NCI-H146 treated with DMSO at 0.1 percent for 48 hours (cell line): ENCODE measurements around the gene PDE7B.
"Not testable (repeated sequence)": the region's sequence is repeated elsewhere in the genome, so short reads cannot be mapped to it uniquely, and the experiment has no call there.

Experiments used
- DNase-seq: peaks from one replicate; lab custom pipeline; 2025; ENCODE audit not compliant: unreplicated experiment; lab: John Stamatoyannopoulos, UW

The PDE7B gene

GRCh38 chr6:136139111-136139510 is 287.6 kb downstream of the PDE7B start:
- not testable (repeated sequence) for DNase-seq

GRCh38 chr6:136144251-136145023 is 292.9 kb downstream of the PDE7B start:
- no peak for DNase-seq

GRCh38 chr6:136146130-136146529 is 294.6 kb downstream of the PDE7B start:
- DNase-seq = no peak

GRCh38 chr6:136147342-136147741 is 295.8 kb downstream of the PDE7B start:
- DNase-seq = no peak

- no peak for DNase-seq
Measured at GRCh38 chr6:136148051-136148450, 296.6 kb downstream of the PDE7B start.

GRCh38 chr6:136148523-136148922 is 297.0 kb downstream of the PDE7B start:
- no peak for DNase-seq

GRCh38 chr6:136149311-136149710 is 297.8 kb downstream of the PDE7B start:
- DNase-seq = no peak

GRCh38 chr6:136150961-136151360 is 299.5 kb downstream of the PDE7B start:
- no peak for DNase-seq

GRCh38 chr6:136153707-136154375 is 302.3 kb downstream of the PDE7B start:
- no peak for DNase-seq

GRCh38 chr6:136155191-136155590 is 303.7 kb downstream of the PDE7B start:
- DNase-seq = no peak

GRCh38 chr6:136157743-136158142 is 306.2 kb downstream of the PDE7B start:
- no peak for DNase-seq

- no peak for DNase-seq
Measured at GRCh38 chr6:136158387-136158821, 306.9 kb downstream of the PDE7B start.

- no peak for DNase-seq
Measured at GRCh38 chr6:136158971-136159370, 307.5 kb downstream of the PDE7B start.

- no peak for DNase-seq
Measured at GRCh38 chr6:136160250-136160649, 308.7 kb downstream of the PDE7B start.

GRCh38 chr6:136161950-136162349 is 310.4 kb downstream of the PDE7B start:
- no peak for DNase-seq

- DNase-seq = no peak
Measured at GRCh38 chr6:136163260-136163659, 311.8 kb downstream of the PDE7B start.

GRCh38 chr6:136166815-136167214 is 315.3 kb downstream of the PDE7B start:
- DNase-seq = no peak

- no peak for DNase-seq
Measured at GRCh38 chr6:136169394-136170148, 318.1 kb downstream of the PDE7B start.

- no peak for DNase-seq
Measured at GRCh38 chr6:136171231-136171630, 319.7 kb downstream of the PDE7B start.

GRCh38 chr6:136173519-136174507 is 322.3 kb downstream of the PDE7B start:
- DNase-seq = no peak

- DNase-seq = no peak
Measured at GRCh38 chr6:136174510-136174909, 323.0 kb downstream of the PDE7B start.
